Smooth muscle cell (in vitro differentiated cells): ENCODE measurements around the gene SLC1A2. TPM values are rescaled to one million over a fixed set of nuclear protein-coding genes. Genes with fewer than 3 reads are reported as not detected.

Experiments
- DNase-seq: peaks from one replicate; lab custom pipeline; 2025; ENCODE audit not compliant: unreplicated experiment; lab: John Stamatoyannopoulos, UW
- H2AFZ ChIP-seq: fragments of 200-600 bp; sonication (generic); 2 replicates; pipeline ENCODE4 v1.6.0; 2016; ENCODE audit warnings: antibody characterized with exemption, low read depth, mild to moderate bottlenecking
- H3F3A ChIP-seq: fragments of 200-600 bp; sonication (generic); 2 replicates; pipeline ENCODE4 v1.6.0; 2017; ENCODE audit warnings: antibody characterized with exemption, low read depth
- H3K27ac ChIP-seq: fragments of 200-600 bp; sonication (generic); 2 replicates; pipeline ENCODE4 v1.5.1; 2016; ENCODE audit warnings: low read depth, mild to moderate bottlenecking
- H3K27me3 ChIP-seq: fragments of 200-600 bp; sonication (generic); 2 replicates; pipeline ENCODE4 v1.6.1; 2016; ENCODE audit warnings: low read depth, mild to moderate bottlenecking
- H3K36me3 ChIP-seq: fragments of 200-600 bp; sonication (generic); 2 replicates; pipeline ENCODE4 v1.5.1; 2016; ENCODE audit warnings: low read depth
- H3K4me1 ChIP-seq: fragments of 200-600 bp; sonication (generic); 2 replicates; pipeline ENCODE4 v1.5.1; 2016; ENCODE audit warnings: low read depth
- H3K4me2 ChIP-seq: fragments of 200-600 bp; sonication (generic); 2 replicates; pipeline ENCODE4 v1.6.0; 2016; ENCODE audit warnings: mild to moderate bottlenecking
- H3K4me3 ChIP-seq: fragments of 200-600 bp; sonication (generic); 2 replicates; pipeline ENCODE4 v1.5.1; 2016; ENCODE audit warnings: mild to moderate bottlenecking
- H3K79me2 ChIP-seq: fragments of 200-600 bp; sonication (generic); 2 replicates; pipeline ENCODE4 v1.6.0; 2016; ENCODE audit warnings: low read depth, mild to moderate bottlenecking
- H3K9ac ChIP-seq: fragments of 200-600 bp; sonication (generic); 2 replicates; pipeline ENCODE4 v1.6.0; 2016; ENCODE audit warnings: low read depth
- H3K9me3 ChIP-seq: fragments of 200-600 bp; sonication (generic); replicated peaks from 2 replicates; pipeline ENCODE4 v1.5.1; 2016; ENCODE audit warnings: low read depth
- H4K20me1 ChIP-seq: fragments of 200-600 bp; sonication (generic); 2 replicates; pipeline ENCODE4 v1.6.0; 2016; ENCODE audit warnings: low read depth
- WGBS: methylation state at CpG from one replicate; pipeline ENCODE4 v1.1.7; 2016; ENCODE audit warnings: low lambda C conversion rate; 5-methylcytosine and 5-hydroxymethylcytosine counted together
- polyA plus RNA-seq: library from polyadenylated mRNA; unstranded; fragments of >200 nt; fragmentation: Nextera tagmentation; extraction: Ambion mirVana; gene quantifications from 2 replicates; pipeline ENCODE4 v1.2.1, GENCODE V29; 2016
- total RNA-seq: library from RNA; depleted of rRNA; stranded (reverse); fragments of >200 nt; gene quantifications from 2 replicates; pipeline ENCODE4 v1.2.3, GENCODE V29; 2014
- TF ChIP-seq, protein P1 (sequence below): fragments of 200-600 bp; sonication (generic); IDR thresholded peaks from 2 replicates; pipeline ENCODE4 v1.5.1; 2017; ENCODE audit warnings: borderline replicate concordance, mild to moderate bottlenecking, antibody characterized with exemption; ENCODE audit not compliant: insufficient read depth, poor library complexity, severe bottlenecking

Gene SLC1A2
- total and polyA plus RNA-seq, 2 experiments from 2014 or later = 3.6 TPM; not detected in 1

DNA sequence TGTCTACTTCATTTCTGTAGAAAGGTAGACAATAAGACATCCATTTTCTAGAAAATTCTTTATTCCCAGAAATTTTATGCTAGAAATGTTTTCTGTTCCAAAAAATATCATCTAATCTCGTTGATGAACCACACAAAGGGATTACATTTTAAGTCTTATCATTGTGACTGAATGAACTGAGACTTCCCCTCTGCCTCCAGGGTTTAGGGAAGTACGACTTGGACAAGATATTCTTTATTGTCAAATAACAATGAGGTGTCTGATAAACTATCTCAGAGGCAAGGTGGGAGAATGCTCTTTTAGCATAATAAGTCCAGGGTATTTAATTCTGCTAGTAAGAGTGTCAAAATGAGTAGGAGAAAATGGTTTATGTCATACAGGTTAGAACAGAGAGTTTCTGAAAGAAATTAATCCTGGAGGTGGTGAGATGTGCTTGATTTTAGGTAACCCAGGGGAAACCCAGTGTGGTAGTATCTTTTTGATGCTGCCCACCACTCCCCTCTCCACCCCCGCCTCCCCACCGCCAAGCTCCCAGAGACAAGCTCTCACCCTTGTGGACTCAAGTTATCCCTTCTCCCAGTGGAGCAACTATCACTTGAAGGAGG lies 179.8 kb downstream of the SLC1A2 start:
- no peaks in the 10 kb centered on the region for H3K4me1 ChIP-seq
- 76% methylated on average over 4 of the region's 4 CpGs for WGBS

DNA sequence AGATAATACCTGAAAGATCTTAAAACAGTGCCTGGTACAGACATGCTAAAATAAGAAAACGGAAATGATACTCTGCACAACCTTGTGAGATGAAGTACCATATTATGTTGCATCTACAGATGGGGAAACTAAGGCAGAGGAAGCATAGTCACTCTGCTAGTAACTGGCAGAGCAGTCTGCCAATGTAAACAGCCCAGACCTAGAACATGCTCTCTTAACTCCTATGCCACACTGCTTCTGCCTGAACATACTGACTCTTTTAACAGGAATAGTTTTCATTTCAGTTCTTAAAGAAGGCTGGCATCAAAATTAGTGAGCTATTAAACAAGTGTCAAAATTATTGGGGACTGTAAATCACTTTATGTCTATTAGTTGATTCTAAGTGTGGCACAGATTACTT lies 180.5 kb downstream of the SLC1A2 start:
- H2AFZ ChIP-seq = no peak overlapping the region
- no peak for DNase-seq
- H3K9ac ChIP-seq = no peak overlapping the region

More for the DNA sequence above, 179.8 kb downstream of the SLC1A2 start:
- H3K9ac ChIP-seq = no peak overlapping the region
- TF ChIP-seq, protein P1, sequence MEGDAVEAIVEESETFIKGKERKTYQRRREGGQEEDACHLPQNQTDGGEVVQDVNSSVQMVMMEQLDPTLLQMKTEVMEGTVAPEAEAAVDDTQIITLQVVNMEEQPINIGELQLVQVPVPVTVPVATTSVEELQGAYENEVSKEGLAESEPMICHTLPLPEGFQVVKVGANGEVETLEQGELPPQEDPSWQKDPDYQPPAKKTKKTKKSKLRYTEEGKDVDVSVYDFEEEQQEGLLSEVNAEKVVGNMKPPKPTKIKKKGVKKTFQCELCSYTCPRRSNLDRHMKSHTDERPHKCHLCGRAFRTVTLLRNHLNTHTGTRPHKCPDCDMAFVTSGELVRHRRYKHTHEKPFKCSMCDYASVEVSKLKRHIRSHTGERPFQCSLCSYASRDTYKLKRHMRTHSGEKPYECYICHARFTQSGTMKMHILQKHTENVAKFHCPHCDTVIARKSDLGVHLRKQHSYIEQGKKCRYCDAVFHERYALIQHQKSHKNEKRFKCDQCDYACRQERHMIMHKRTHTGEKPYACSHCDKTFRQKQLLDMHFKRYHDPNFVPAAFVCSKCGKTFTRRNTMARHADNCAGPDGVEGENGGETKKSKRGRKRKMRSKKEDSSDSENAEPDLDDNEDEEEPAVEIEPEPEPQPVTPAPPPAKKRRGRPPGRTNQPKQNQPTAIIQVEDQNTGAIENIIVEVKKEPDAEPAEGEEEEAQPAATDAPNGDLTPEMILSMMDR = no peak
- H3K36me3 ChIP-seq = no peaks in the 10 kb centered on the region
- H2AFZ ChIP-seq = no peak overlapping the region
- H3K4me2 ChIP-seq = no peak overlapping the region
- H3K79me2 ChIP-seq = no peaks in the 10 kb centered on the region
- H3F3A ChIP-seq = no peaks in the 10 kb centered on the region
- H3K27me3 ChIP-seq = no peaks in the 10 kb centered on the region
- no peak for DNase-seq
- H3K4me3 ChIP-seq = no peak overlapping the region
- no peaks in the 10 kb centered on the region for H4K20me1 ChIP-seq
- H3K9me3 ChIP-seq = no peaks in the 10 kb centered on the region
- no peak overlapping the region for H3K27ac ChIP-seq

DNA sequence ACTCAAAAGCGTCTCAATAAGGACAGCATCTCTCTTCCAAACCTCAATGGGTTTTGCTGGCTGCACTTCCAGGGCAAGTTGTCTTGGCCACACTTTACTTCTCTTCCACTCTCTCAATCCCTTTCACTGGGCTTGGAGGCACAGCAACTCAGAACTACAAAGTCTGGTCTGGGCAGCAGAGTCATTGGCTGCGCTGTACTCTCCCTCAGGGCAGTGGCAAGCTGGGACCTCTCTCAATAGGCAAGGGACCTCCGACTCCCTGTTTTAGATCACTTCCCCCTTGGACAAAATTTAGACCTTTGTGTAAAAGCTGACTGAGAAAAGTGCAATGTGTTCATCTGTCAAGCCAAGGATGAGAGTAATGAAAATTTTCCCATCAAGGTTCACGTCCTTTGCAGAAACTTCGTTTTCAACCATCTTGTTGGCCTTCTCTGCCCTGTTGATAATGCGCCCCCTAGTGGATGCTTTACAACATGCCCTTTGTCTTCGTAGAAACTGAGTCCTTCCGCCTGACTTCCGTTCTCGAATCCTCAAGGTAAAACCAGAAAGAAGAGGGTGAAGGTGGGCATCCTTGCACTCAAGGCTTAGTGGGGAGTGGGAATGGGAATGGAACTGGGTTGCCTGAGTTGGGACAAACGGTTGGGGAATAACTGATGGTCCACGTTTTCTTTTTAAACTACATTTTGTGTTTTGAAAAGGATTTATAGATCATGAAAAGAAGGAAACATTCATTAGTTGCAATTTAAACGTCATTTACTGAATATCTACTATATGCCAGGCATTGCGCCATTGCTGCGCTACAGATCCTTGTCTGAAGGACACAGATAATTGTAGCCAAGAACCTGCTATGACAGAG lies 181.3 kb downstream of the SLC1A2 start:
- no peaks in the 10 kb centered on the region for H3K9me3 ChIP-seq
- no peaks in the 10 kb centered on the region for H3F3A ChIP-seq
- H2AFZ ChIP-seq = no peak overlapping the region
- no peaks in the 10 kb centered on the region for H3K27me3 ChIP-seq
- no peak overlapping the region for H3K4me3 ChIP-seq
- DNase-seq = no peak
- H3K4me2 ChIP-seq = no peak overlapping the region
- H3K36me3 ChIP-seq = no peaks in the 10 kb centered on the region
- WGBS = 56% methylated on average over 15 of the region's 15 CpGs
- no peak overlapping the region for H3K9ac ChIP-seq
- H3K79me2 ChIP-seq = no peaks in the 10 kb centered on the region
- TF ChIP-seq, protein P1 = peak; percentile 71
- no peaks in the 10 kb centered on the region for H3K4me1 ChIP-seq
- H4K20me1 ChIP-seq = no peaks in the 10 kb centered on the region
- peak overlapping the region; percentile 61 for H3K27ac ChIP-seq

More for the DNA sequence above, 180.5 kb downstream of the SLC1A2 start:
- Histone ChIP-seq H3K4me3 (no peak overlapping the region), H4K20me1 (no peaks in the 10 kb centered on the region), H3K27ac (no peak overlapping the region), H3K36me3 (no peaks in the 10 kb centered on the region), H3K4me1 (no peaks in the 10 kb centered on the region), H3F3A (no peaks in the 10 kb centered on the region), H3K79me2 (no peaks in the 10 kb centered on the region), H3K27me3 (no peaks in the 10 kb centered on the region), H3K4me2 (no peak overlapping the region), H3K9me3 (no peaks in the 10 kb centered on the region)
- WGBS = 97% methylated on average over 1 of the region's 1 CpG
- TF ChIP-seq, protein P1 = no peak
